Measurements from ENCODE around the gene KRT13.
A peak's percentile ranks its signal among the peaks of the same experiment; 100 is the strongest.

Gene KRT13

GRCh38 chr17:41518789-41519449 is 13.5 kb upstream of the KRT13 start, which contains the start of gene KRT15:
KRT15 (minus strand) TSS chr17:41518890; CDS start chr17:41518827, 63 bp downstream.
- DNase-seq: no peak

- no peak for DNase-seq
Observed at GRCh38 chr17:41518031-41518430, 12.6 kb upstream of the KRT13 start.

GRCh38 chr17:41516830-41517283 is 11.4 kb upstream of the KRT13 start:
- DNase-seq: no peak

GRCh38 chr17:41516147-41516829 is 10.9 kb upstream of the KRT13 start:
- DNase-seq: no peak

DNA sequence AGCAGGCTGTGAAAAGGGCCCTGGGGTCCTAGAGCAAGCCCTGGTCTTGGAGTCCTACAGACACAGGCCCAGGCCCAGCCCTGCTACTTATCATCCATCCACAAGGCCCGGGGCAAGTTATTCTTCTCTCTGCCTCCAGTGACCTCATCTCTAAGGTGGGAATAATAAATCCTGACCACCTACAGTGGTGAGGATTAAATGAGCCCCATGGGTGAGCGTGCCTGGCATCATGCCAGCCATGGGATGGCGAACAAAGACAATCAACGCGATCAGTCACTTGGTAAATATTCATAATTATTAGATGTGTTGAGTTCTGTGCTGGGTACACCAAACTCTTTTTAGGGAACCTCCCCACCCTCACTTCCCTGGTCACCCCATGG is 7.7 kb upstream of the KRT13 start:
- DNase-seq: no peak

- DNase-seq: no peak
Observed at GRCh38 chr17:41512546-41513167, 7.2 kb upstream of the KRT13 start.

GRCh38 chr17:41511716-41512115 is 6.3 kb upstream of the KRT13 start:
- DNase-seq: no peak

DNA sequence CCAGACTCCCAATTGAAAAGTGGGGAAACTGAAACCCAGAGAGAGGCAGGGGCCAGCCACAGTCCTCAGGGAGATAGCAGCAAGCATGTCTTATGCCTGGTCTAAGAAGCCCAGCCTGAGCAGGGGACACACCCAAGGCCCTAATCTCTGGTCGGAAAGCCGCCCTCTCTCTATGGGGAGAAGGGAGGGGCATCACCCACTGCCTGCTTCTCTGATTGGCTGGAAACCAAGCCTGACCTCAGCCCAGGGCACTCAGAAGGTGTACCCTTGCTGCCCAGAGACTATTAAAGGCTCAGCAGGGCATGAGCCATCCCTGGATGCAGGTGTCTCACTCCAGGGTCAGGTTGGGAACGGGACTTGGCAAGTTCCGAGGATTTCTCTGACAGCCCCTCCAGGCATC is 5.7 kb upstream of the KRT13 start:
- no peak for DNase-seq

DNA sequence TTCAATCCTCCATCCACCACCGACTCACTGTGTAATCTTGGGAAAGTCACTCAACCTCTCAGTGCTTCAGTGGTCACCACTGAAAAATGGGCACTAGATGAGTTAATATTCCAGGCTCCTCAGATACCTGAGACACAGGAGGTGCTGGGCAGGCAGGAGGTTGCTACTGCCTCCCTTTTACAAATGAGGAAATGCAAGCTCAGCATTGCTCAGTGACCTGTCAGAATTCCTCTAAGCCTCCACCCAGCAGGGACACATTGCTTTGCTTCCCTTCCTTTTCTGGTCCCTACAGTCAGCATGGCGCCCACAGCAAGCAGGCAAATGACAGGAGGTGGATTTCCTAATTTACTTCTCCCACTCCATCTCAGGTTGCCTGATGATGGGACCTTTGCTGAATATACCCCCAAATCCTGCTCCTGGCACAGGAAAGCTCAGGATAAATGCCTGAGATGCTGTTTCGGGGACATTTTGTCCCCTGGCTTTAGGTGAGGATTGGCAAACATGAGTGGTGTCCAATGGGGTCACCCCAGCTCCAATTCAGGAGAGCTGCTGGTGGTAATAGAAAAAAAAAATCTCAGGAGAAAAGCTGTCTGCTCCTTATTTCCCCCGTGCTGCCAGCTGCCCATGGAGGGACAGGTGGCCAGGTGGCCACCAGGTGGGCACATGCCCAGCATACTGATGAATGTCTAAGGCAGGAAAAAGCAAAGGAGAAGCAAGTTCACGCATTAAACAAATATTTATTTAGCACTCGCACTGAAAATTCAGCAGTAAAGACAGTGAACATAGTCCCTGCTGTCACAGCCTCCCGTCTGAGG is 5.0 kb upstream of the KRT13 start:
- DNase-seq: no peak

DNA sequence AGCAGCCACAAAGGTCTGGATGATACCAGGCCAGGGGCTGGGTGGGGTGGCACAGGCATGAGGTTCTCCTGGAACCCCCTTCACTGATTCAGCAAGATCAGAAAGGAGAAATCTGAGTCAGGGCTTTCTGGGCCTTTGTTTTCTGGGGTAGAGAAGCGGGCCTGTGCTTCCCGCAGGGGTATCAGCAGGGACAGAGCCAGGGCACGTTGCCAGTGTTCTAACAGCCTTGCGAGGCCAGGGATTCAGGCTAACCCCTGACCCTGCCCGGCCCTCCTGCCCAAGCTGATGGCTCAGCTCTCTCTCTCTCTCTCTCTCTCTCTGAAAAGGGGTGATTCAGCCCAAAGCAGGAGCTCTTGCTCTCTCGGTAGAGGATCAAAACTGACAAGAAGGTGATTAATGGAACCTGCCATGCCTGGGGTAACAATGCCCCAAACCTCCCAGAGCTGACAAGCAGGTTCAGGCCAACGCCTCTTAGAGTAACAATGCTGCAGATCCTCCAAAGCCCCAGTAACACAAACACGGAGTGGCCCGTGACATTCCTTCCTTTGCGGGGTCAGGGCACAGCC is 2.0 kb upstream of the KRT13 start:
- DNase-seq: no peak

- no peak for DNase-seq
Observed at GRCh38 chr17:41505809-41506767, 676 bp upstream of the KRT13 start.

GRCh38 chr17:41504246-41504977 is 1.0 kb downstream of the KRT13 start:
- no peak for DNase-seq

DNA sequence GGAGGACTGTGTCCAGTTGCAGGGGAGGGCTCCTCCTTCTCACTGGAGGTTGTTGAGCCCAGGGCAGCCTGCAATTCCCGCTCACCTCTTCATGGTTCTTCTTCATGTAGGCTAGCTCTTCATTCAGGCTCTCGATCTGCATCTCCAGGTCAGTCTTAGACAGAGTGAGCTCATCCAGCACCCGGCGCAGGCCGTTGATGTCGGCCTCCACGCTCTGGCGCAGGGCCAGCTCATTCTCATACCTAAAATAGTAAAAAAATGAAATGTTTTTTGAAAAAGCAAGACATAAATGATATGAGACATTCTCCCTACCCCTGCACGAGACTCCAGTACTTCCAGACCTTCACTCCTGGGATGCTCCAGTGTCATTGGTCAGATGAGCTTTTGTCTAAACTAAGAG is 2.2 kb downstream of the KRT13 start:
- no peak for DNase-seq

- peak; percentile 35 for DNase-seq
Observed at GRCh38 chr17:41500131-41500911, 5.1 kb downstream of the KRT13 start.

GRCh38 chr17:41499714-41500113 is 5.7 kb downstream of the KRT13 start:
- no peak for DNase-seq

DNA sequence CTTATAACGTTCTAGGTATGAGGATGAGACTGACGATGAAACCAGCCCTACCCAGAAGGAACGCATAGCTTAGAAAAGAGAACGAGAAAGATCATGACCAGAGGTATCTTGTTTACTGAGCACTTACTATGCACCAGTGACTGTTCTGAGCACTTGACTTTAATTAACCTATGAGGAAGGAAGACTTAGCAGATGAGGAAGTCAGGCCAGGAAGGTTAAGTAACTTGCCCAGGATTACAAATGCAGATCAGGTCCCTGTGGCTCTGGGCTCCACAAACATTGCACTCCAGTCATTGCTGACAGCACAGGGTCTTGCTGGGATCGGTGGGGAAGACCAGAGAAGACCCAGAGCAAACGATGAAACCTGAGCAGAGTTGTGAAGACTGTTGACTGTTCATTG is 7.1 kb downstream of the KRT13 start:
- DNase-seq: no peak

GRCh38 chr17:41496803-41497484 is 8.5 kb downstream of the KRT13 start:
- peak; percentile 77 for DNase-seq

GRCh38 chr17:41494524-41494923 is 10.9 kb downstream of the KRT13 start:
- DNase-seq: no peak

DNA sequence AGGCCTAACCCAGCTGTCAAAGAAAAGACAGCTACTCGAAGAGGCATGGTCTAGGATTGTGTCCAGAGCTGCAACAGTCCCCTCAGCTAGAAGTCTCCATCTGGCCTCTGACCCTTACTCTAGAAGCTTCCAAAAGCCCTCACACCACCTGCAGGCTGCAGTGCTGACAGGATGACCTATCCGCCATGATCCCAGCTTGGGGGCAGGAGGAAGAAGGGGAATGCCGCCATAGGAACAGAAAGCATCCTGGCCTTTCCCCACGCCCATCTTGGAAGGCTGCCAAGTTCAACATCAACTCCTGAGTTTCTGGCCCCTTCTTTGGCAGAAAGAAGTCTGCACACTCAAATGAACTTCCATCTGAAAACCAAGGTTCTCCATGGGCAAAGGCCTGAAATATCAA is 12.6 kb downstream of the KRT13 start:
- no peak for DNase-seq

- DNase-seq: no peak
Observed at GRCh38 chr17:41492351-41492750, 13.1 kb downstream of the KRT13 start.
